ENCODE results near the gene MED27.

MED27 gene

DNA sequence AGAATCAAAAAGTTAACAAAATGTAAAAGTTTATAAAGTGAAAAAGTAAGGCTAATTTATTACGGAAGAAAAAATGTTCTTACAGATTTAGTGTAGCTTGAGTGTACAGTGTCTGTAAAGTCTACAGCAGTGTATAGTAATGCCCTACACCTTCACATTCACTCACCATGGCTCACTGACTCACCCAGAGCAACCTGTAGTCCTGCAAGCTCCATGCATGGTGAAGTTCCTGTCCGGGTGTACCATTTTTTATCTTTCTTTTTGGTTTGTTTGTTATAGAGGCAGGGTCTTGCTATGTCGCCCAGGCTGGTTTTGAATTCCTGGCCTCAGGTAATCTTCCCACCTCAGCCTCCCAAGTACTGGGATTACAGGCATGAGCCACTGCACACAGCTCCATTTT, 93.6 kb downstream of the MED27 start:
- H3K27ac ChIP-seq (replicated peaks) = no peak overlapping the region
- H3K27me3 ChIP-seq (ENCODE audit: insufficient read depth, poor library complexity, severe bottlenecking) = no peaks in the 10 kb centered on the region
- no peak overlapping the region for H3K4me3 ChIP-seq (replicated peaks; ENCODE audit: insufficient read depth, low read length)
- TF ChIP-seq GABPA (IDR thresholded peaks at IDR 0.05; ENCODE audit: low read depth) = no peak
- TF ChIP-seq, protein P1, sequence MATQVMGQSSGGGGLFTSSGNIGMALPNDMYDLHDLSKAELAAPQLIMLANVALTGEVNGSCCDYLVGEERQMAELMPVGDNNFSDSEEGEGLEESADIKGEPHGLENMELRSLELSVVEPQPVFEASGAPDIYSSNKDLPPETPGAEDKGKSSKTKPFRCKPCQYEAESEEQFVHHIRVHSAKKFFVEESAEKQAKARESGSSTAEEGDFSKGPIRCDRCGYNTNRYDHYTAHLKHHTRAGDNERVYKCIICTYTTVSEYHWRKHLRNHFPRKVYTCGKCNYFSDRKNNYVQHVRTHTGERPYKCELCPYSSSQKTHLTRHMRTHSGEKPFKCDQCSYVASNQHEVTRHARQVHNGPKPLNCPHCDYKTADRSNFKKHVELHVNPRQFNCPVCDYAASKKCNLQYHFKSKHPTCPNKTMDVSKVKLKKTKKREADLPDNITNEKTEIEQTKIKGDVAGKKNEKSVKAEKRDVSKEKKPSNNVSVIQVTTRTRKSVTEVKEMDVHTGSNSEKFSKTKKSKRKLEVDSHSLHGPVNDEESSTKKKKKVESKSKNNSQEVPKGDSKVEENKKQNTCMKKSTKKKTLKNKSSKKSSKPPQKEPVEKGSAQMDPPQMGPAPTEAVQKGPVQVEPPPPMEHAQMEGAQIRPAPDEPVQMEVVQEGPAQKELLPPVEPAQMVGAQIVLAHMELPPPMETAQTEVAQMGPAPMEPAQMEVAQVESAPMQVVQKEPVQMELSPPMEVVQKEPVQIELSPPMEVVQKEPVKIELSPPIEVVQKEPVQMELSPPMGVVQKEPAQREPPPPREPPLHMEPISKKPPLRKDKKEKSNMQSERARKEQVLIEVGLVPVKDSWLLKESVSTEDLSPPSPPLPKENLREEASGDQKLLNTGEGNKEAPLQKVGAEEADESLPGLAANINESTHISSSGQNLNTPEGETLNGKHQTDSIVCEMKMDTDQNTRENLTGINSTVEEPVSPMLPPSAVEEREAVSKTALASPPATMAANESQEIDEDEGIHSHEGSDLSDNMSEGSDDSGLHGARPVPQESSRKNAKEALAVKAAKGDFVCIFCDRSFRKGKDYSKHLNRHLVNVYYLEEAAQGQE (IDR thresholded peaks at IDR 0.05; ENCODE audit: insufficient replicate concordance, low read depth) = no peak
- TF ChIP-seq SPI1 (IDR thresholded peaks at IDR 0.05; ENCODE audit: borderline replicate concordance, low read depth) = no peak
- TF ChIP-seq POLR2AphosphoS5 (IDR thresholded peaks at IDR 0.05; ENCODE audit: low read depth) = no peak
- DNase-seq (ENCODE audit: low read depth in 1 of 2, low spot score in 1 of 2) = no peak

DNA sequence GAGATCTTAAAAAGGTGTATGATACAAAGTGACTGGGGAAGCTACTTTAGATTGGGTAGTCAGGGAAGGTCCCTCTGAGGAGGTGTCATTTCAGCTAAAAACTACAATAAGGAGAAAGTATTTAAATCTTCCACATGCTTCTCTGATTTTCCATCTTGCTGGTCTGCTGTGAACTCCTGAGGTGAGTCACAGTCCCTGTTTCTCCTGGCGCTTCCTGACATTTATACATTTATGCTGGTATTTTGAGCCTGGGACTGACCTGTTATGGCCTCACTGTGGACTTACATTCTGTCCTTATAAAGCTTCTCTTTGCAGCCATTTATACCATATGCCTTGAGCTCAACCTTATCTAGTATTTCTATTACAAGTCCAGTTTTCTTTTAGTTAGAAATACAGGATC, 95.1 kb downstream of the MED27 start:
- Histone ChIP-seq H3K27ac (replicated peaks) (no peak overlapping the region), H3K4me3 (replicated peaks; ENCODE audit: insufficient read depth, low read length) (no peak overlapping the region), H3K27me3 (ENCODE audit: insufficient read depth, poor library complexity, severe bottlenecking) (no peaks in the 10 kb centered on the region)
- TF ChIP-seq, protein P2, sequence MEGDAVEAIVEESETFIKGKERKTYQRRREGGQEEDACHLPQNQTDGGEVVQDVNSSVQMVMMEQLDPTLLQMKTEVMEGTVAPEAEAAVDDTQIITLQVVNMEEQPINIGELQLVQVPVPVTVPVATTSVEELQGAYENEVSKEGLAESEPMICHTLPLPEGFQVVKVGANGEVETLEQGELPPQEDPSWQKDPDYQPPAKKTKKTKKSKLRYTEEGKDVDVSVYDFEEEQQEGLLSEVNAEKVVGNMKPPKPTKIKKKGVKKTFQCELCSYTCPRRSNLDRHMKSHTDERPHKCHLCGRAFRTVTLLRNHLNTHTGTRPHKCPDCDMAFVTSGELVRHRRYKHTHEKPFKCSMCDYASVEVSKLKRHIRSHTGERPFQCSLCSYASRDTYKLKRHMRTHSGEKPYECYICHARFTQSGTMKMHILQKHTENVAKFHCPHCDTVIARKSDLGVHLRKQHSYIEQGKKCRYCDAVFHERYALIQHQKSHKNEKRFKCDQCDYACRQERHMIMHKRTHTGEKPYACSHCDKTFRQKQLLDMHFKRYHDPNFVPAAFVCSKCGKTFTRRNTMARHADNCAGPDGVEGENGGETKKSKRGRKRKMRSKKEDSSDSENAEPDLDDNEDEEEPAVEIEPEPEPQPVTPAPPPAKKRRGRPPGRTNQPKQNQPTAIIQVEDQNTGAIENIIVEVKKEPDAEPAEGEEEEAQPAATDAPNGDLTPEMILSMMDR (IDR thresholded peaks at IDR 0.05; ENCODE audit: insufficient read depth, low read length) = no peak
- TF ChIP-seq POLR2AphosphoS5 (IDR thresholded peaks at IDR 0.05; ENCODE audit: low read depth) (no peak), SPI1 (IDR thresholded peaks at IDR 0.05; ENCODE audit: borderline replicate concordance, low read depth) (no peak), GABPA (IDR thresholded peaks at IDR 0.05; ENCODE audit: low read depth) (no peak)
- TF ChIP-seq, protein P1 (IDR thresholded peaks at IDR 0.05; ENCODE audit: insufficient replicate concordance, low read depth) = no peak
- no peak for DNase-seq (ENCODE audit: low read depth in 1 of 2, low spot score in 1 of 2)

DNA sequence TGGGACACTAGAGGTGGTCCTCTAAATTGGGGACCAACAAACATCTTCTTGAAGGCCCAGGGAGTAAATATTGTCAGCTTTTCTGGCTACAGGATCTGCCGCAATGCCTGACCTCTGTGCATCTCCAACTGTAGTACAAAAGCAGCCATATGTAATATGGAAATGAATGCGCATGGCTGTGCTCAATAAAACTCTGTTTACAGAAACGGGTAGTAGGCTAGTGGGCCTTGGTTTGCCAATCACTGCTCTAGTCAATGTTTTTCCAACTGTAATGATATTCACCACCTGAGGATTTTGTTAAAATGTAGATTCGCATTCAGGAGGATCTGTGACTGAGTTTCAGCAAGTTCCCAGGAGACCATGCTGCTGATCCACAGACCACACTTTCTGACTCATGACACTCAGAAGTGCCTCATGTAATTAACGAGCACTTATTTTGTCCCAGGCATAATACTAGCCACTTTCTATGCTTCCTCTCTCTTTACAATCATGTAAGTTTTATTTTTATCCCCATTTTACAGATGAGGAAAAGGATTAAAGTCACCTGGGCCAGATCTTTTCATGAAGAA, 96.9 kb downstream of the MED27 start:
- DNase-seq (ENCODE audit: low read depth in 1 of 2, low spot score in 1 of 2) = no peak
- no peak for TF ChIP-seq POLR2AphosphoS5 (IDR thresholded peaks at IDR 0.05; ENCODE audit: low read depth)
- no peak for TF ChIP-seq GABPA (IDR thresholded peaks at IDR 0.05; ENCODE audit: low read depth)
- TF ChIP-seq SPI1 (IDR thresholded peaks at IDR 0.05; ENCODE audit: borderline replicate concordance, low read depth) = no peak
- TF ChIP-seq, protein P1 (IDR thresholded peaks at IDR 0.05; ENCODE audit: insufficient replicate concordance, low read depth) = no peak
- TF ChIP-seq, protein P2 (IDR thresholded peaks at IDR 0.05; ENCODE audit: insufficient read depth, low read length) = no peak
- Histone ChIP-seq H3K27me3 (ENCODE audit: insufficient read depth, poor library complexity, severe bottlenecking) (no peaks in the 10 kb centered on the region), H3K27ac (replicated peaks) (no peak overlapping the region), H3K4me3 (replicated peaks; ENCODE audit: insufficient read depth, low read length) (no peak overlapping the region)

Data from HL-60 (cell line).